Measurements from ENCODE around the gene NIM1K. TPM values are rescaled to one million over a fixed set of nuclear protein-coding genes. Genes with fewer than 3 reads are reported as not detected.
"Not testable (repeated sequence)": the region's sequence is repeated elsewhere in the genome, so short reads cannot be mapped to it uniquely, and the experiment has no call there.

NIM1K gene
- total RNA-seq, 1 experiment from 2014 or later, result 0.10 TPM

DNA sequence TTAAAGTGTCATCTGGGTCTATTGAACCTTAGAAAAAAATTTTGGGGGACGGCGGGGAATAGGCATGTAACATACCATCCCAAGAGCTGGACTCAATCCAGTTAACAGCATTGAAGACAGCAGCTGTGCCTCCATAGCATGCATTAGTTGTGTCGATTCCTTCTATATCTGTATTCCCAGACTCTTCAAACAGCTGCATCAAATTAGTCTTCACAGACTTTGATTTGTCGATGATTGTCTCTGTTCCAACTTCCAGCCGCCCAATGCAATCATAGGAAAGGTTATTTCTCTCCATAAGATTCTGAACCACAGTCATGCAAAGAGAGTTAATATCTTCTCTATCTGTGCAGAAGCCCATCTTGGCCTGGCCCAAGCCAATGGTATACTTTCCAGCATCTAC, 106.4 kb downstream of the NIM1K start:
- no peak for DNase-seq (ENCODE audit: low read depth)
- in situ Hi-C loops (cut with HindIII; ENCODE audit: low pct_unique_long_range_greater_than_20kb, low sequenced_read_pairs), result no loop called here

- in situ Hi-C loops (cut with HindIII; ENCODE audit: low pct_unique_long_range_greater_than_20kb, low sequenced_read_pairs), result no loop called here
- DNase-seq (ENCODE audit: low read depth), result no peak
Observed at GRCh38 chr5:43300112-43300511, 108.1 kb downstream of the NIM1K start.

DNA sequence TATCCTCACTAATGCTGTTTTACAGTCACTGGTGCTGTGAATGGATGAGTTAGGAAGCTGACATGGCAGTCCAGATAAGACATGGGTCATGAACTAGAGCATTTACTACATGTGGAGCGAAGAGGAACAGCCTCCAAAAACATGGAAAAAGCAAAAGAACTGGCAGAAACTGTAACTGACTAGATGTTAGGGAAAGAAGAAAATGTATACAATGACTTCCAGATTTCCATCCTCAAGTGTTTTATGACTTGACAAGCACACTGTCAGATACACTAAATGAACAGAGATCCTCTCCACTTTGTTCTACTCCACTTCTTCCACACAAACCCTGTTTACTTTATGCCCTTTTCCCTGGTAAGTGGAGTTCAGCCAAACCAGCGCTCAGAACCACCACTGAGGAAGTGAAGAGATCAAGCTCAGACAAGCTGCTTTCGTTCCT, 109.6 kb downstream of the NIM1K start:
- DNase-seq (ENCODE audit: low read depth), result no peak
- in situ Hi-C loops (cut with HindIII; ENCODE audit: low pct_unique_long_range_greater_than_20kb, low sequenced_read_pairs), result no loop called here

DNA sequence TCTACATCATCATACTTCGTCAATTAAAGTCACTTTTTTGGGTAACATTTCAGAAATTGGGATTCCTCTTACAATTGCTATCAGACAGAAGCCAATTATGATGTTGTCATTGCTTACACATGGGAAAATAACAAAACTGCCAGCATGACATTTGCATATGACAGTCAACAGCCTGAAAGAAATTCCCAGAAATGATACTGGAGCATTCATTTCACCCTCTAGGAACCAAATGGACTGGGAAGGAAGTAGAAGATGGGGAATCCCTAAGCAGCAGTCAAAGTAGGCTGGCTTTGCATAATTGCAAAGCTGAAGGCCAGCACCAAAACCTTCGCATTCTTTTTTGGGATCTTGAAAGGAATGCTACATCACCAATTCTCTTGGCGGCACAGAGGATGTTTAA, 110.5 kb downstream of the NIM1K start:
- no peak for DNase-seq (ENCODE audit: low read depth)
- in situ Hi-C loops (cut with HindIII; ENCODE audit: low pct_unique_long_range_greater_than_20kb, low sequenced_read_pairs), result no loop called here

- no peak for DNase-seq (ENCODE audit: low read depth)
- in situ Hi-C loops (cut with HindIII; ENCODE audit: low pct_unique_long_range_greater_than_20kb, low sequenced_read_pairs), result no loop called here
Observed at GRCh38 chr5:43303242-43303641, 111.2 kb downstream of the NIM1K start.

GRCh38 chr5:43304525-43304924, 112.5 kb downstream of the NIM1K start:
- no peak for DNase-seq (ENCODE audit: low read depth)
- in situ Hi-C loops (cut with HindIII; ENCODE audit: low pct_unique_long_range_greater_than_20kb, low sequenced_read_pairs), result no loop called here

DNA sequence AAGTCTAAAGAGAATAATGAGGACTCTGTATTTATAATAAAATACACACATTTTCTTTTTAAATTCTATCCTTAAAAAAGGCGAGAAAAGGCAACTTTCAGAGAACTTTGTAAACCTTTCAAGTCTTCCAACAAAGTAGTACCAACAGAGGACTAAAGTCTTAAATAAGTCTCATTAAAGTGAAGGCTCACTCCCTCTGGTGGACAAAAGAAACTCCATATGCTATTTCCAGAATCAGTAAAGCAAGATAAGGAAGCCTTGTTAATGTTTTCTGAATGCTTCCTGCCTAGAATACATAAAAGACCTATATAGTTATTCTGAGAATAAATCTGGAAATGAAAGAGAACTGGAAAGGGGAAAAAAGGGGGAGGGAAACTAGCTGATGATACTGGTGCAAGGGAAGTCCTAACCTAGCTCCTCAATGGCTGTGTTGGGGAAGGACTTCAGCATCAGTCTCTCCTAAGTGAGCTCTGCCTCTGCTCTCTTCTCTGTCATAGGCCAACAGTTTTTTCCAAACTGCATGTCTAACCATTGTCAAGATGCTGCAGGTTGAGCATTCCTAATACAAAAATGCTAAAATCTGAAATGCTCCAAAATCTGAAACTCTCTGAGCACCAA, 114.0 kb downstream of the NIM1K start:
- in situ Hi-C loops (cut with HindIII; ENCODE audit: low pct_unique_long_range_greater_than_20kb, low sequenced_read_pairs), result no loop called here
- peak; percentile 48 for DNase-seq (ENCODE audit: low read depth)

GRCh38 chr5:43306954-43307353, 114.9 kb downstream of the NIM1K start:
- DNase-seq (ENCODE audit: low read depth); in situ Hi-C loops (cut with HindIII; ENCODE audit: low pct_unique_long_range_greater_than_20kb, low sequenced_read_pairs): not testable (repeated sequence)

GRCh38 chr5:43309122-43309521, 117.1 kb downstream of the NIM1K start:
- DNase-seq (ENCODE audit: low read depth), result no peak
- in situ Hi-C loops (cut with HindIII; ENCODE audit: low pct_unique_long_range_greater_than_20kb, low sequenced_read_pairs), result no loop called here

- in situ Hi-C loops (cut with HindIII; ENCODE audit: low pct_unique_long_range_greater_than_20kb, low sequenced_read_pairs), result loop anchor here (10.0 kb wide), 1 partner anchor 75 kb away; no protein-coding TSS in a partner anchor
- DNase-seq (ENCODE audit: low read depth), result peak; percentile 28
Observed at GRCh38 chr5:43309637-43310036, 117.6 kb downstream of the NIM1K start.

- in situ Hi-C loops (cut with HindIII; ENCODE audit: low pct_unique_long_range_greater_than_20kb, low sequenced_read_pairs), result loop anchor here (10.0 kb wide), 1 partner anchor 77 kb away; no protein-coding TSS in a partner anchor
- peak; percentile 8 for DNase-seq (ENCODE audit: low read depth)
Observed at GRCh38 chr5:43312076-43312661, 120.1 kb downstream of the NIM1K start.

DNA sequence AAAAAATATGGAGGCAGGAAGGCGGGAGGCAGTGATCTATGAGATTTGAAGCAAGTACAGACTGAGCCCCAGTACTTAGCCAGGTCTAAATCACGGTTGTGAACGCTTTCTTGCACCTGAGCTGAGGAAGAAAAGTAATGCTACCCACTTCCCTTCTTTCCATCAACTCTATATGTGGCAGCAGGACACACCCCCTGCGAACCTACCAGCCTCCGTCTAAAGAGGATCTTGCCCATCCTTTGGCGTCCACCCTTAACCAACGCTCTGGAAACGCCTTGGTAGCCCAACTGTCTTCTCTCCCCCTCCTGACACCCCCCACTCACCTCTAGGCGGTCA, 120.6 kb downstream of the NIM1K start:
- no peak for DNase-seq (ENCODE audit: low read depth)
- in situ Hi-C loops (cut with HindIII; ENCODE audit: low pct_unique_long_range_greater_than_20kb, low sequenced_read_pairs), result loop anchor here (10.0 kb wide), 1 partner anchor 78 kb away; no protein-coding TSS in a partner anchor

DNA sequence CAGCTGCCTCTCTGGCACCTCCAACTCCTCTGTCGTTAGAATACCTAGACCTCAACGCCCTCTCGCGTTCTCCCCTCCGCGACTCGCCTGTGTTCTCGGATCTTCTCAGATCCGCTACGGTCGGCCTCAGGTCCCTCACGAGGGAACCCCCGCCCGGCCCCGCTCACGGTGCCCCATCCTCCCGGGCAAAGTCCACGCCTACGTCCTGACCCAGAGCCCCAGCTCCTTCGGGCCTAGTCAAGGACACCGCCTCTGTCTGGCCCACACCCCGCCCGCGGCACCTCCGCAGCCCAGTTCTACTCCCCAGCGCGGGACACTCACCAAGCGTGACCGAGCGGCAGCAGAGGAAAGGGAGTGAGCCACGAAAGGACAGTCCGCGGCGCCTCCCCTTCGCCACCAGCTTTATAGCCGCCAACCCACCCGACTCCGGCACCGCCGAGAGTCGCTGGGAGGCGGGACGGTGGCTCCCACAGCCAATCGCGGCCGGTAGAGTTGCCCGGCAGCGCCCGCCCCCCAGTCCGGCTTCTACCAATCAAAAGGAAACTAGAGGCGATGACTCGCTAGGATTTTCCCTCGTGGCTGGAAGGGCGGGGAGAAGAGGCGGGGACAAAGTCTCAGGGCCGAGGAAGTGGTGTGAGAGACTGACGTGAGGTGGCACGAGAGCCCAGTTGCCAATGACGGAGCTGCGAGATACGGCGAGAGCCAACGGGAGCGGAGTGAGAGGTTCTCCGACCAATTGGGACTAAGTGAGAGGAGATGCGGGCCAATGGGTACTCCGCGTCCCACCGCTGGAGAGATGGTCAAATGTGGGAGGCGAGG, 121.2 kb downstream of the NIM1K start, which contains the start of gene HMGCS1:
Gene HMGCS1 (minus strand): TSS at position 378 of the 819 bp plus-strand sequence. CDS start 14,447 bp downstream, outside the sequence.
- in situ Hi-C loops (cut with HindIII; ENCODE audit: low pct_unique_long_range_greater_than_20kb, low sequenced_read_pairs), result loop anchor here (10.0 kb wide), 1 partner anchor 78 kb away; no protein-coding TSS in a partner anchor

DNA sequence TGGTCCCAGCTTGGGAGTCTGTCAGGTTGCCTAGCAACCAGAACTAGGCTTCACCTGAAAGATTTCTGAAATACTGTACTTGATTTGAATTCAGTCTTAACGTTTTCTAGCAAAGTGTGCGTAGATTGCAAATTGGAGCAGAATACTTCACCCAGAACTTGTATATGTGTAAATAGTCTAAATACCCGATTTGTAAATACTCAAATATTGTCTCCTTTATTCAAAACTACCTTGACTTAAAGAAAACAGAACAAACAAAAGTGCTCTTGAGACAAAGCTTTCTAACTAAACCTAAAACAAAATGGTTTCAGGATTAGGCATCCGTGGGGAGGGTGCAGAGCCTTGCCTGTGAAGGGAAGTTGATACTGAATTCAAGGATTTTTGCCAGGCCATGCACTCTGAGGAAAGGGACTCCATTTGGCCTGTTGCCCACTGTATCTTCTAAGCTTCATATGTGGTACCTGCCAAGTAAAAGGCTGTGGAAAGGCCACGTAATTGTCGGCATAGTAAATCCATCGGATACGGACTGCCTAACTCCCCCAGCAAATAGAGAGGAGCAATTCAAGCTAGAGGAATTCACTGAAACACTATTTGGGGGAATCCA, 121.9 kb downstream of the NIM1K start:
- no peak for DNase-seq (ENCODE audit: low read depth)
- in situ Hi-C loops (cut with HindIII; ENCODE audit: low pct_unique_long_range_greater_than_20kb, low sequenced_read_pairs), result loop anchor here (10.0 kb wide), 1 partner anchor 79 kb away; no protein-coding TSS in a partner anchor

More for the DNA sequence above, 121.2 kb downstream of the NIM1K start, which contains the start of gene HMGCS1:
- DNase-seq (ENCODE audit: low read depth), result peak; percentile 100

- DNase-seq (ENCODE audit: low read depth), result peak; percentile 41
- in situ Hi-C loops (cut with HindIII; ENCODE audit: low pct_unique_long_range_greater_than_20kb, low sequenced_read_pairs), result loop anchor here (10.0 kb wide), 1 partner anchor 80 kb away; no protein-coding TSS in a partner anchor
Observed at GRCh38 chr5:43314724-43315123, 122.7 kb downstream of the NIM1K start.

DNA sequence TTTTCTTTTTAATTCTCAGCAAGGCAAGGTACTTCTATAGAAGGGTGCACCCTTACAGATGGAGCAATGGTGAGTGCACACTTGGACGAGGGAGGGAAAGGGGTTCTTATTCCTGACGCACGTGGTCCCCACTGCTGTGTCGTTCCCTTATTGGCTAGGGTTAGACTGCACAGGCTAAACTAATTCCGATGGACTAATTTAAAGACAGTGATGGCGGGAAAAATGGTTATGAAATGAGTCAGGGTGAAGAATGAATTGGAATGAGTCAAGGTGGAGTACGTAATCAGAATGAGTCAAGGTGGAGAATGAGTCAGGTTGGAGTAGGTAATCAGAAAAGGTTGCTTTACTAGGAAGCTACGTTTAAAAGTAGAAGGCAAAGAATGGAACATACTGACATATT, 123.2 kb downstream of the NIM1K start:
- in situ Hi-C loops (cut with HindIII; ENCODE audit: low pct_unique_long_range_greater_than_20kb, low sequenced_read_pairs), result loop anchor here (10.0 kb wide), 1 partner anchor 80 kb away; no protein-coding TSS in a partner anchor
- peak; percentile 68 for DNase-seq (ENCODE audit: low read depth)

- DNase-seq (ENCODE audit: low read depth), result no peak
- in situ Hi-C loops (cut with HindIII; ENCODE audit: low pct_unique_long_range_greater_than_20kb, low sequenced_read_pairs), result loop anchor here (10.0 kb wide), 1 partner anchor 81 kb away; no protein-coding TSS in a partner anchor
Observed at GRCh38 chr5:43315682-43316081, 123.7 kb downstream of the NIM1K start.

DNA sequence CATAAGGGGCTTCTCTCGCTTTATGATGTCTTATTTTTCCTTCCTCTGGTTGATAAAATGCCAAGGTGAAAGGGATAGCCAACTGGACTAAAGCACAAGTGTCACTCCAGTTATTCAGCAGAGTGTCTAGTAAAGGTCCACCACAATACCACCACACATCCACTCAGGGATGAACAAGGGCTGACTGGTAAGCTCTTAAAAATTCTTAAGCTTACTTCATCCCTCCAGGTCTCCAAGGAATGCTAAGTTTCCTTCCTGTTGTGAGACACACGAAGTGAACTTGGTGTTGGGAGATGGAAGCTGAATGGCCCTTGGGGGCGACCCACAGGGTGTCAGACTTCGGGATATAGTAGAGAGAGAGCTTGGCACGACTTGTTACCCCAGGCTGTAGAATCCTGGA, 124.4 kb downstream of the NIM1K start:
- in situ Hi-C loops (cut with HindIII; ENCODE audit: low pct_unique_long_range_greater_than_20kb, low sequenced_read_pairs), result loop anchor here (10.0 kb wide), 1 partner anchor 82 kb away; no protein-coding TSS in a partner anchor
- DNase-seq (ENCODE audit: low read depth), result no peak

Data from Caki2 (cell line).